ENCODE data around the gene SCN3B.

GRCh38 chr11:123585206-123585605 is 69.2 kb downstream of the SCN3B start:
- TF ChIP-seq, protein P1, sequence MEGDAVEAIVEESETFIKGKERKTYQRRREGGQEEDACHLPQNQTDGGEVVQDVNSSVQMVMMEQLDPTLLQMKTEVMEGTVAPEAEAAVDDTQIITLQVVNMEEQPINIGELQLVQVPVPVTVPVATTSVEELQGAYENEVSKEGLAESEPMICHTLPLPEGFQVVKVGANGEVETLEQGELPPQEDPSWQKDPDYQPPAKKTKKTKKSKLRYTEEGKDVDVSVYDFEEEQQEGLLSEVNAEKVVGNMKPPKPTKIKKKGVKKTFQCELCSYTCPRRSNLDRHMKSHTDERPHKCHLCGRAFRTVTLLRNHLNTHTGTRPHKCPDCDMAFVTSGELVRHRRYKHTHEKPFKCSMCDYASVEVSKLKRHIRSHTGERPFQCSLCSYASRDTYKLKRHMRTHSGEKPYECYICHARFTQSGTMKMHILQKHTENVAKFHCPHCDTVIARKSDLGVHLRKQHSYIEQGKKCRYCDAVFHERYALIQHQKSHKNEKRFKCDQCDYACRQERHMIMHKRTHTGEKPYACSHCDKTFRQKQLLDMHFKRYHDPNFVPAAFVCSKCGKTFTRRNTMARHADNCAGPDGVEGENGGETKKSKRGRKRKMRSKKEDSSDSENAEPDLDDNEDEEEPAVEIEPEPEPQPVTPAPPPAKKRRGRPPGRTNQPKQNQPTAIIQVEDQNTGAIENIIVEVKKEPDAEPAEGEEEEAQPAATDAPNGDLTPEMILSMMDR (IDR thresholded peaks at IDR 0.05; ENCODE audit: low read depth, low read length, missing input control), result no peak
- TF ChIP-seq, protein P2, sequence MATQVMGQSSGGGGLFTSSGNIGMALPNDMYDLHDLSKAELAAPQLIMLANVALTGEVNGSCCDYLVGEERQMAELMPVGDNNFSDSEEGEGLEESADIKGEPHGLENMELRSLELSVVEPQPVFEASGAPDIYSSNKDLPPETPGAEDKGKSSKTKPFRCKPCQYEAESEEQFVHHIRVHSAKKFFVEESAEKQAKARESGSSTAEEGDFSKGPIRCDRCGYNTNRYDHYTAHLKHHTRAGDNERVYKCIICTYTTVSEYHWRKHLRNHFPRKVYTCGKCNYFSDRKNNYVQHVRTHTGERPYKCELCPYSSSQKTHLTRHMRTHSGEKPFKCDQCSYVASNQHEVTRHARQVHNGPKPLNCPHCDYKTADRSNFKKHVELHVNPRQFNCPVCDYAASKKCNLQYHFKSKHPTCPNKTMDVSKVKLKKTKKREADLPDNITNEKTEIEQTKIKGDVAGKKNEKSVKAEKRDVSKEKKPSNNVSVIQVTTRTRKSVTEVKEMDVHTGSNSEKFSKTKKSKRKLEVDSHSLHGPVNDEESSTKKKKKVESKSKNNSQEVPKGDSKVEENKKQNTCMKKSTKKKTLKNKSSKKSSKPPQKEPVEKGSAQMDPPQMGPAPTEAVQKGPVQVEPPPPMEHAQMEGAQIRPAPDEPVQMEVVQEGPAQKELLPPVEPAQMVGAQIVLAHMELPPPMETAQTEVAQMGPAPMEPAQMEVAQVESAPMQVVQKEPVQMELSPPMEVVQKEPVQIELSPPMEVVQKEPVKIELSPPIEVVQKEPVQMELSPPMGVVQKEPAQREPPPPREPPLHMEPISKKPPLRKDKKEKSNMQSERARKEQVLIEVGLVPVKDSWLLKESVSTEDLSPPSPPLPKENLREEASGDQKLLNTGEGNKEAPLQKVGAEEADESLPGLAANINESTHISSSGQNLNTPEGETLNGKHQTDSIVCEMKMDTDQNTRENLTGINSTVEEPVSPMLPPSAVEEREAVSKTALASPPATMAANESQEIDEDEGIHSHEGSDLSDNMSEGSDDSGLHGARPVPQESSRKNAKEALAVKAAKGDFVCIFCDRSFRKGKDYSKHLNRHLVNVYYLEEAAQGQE (IDR thresholded peaks at IDR 0.05), result no peak
- TF ChIP-seq FOXA1 (IDR thresholded peaks at IDR 0.05) (no peak), TAF1 (conservative IDR thresholded peaks at IDR 0.05) (no peak), HNF4G (IDR thresholded peaks at IDR 0.05) (no peak)

Data from liver (tissue), 3 donors.